Activated gamma-delta T cell treated with Interleukin-2 at 50 U/mL for 16 hours (primary cell): Measurements from ENCODE around the gene FGF22.

ENCODE experiments used
- DNase-seq: peaks from one replicate; pipeline ENCODE4 v3.0.0-alpha.2; 2020

The FGF22 gene

DNA sequence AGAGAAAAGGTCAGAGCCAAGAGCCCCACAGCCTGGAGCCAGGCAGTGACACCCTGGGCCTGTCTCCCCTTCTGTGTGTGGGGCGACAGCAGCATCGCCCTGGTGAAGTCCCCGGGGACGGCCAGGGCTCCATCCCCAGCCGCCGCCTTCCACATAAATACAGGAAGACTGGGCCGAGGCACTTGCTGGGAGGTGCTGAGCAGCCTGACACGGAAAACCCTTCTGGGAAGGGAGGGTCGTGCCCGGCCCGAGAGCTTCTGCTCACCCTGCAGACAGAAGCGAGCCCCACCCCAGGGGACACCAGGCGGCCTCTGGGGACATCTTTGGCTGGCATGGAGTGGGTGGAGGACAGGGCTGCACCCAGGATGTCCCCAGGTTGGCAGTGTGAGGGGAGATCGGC, 5.1 kb downstream of the FGF22 start:
- no peak for DNase-seq

DNA sequence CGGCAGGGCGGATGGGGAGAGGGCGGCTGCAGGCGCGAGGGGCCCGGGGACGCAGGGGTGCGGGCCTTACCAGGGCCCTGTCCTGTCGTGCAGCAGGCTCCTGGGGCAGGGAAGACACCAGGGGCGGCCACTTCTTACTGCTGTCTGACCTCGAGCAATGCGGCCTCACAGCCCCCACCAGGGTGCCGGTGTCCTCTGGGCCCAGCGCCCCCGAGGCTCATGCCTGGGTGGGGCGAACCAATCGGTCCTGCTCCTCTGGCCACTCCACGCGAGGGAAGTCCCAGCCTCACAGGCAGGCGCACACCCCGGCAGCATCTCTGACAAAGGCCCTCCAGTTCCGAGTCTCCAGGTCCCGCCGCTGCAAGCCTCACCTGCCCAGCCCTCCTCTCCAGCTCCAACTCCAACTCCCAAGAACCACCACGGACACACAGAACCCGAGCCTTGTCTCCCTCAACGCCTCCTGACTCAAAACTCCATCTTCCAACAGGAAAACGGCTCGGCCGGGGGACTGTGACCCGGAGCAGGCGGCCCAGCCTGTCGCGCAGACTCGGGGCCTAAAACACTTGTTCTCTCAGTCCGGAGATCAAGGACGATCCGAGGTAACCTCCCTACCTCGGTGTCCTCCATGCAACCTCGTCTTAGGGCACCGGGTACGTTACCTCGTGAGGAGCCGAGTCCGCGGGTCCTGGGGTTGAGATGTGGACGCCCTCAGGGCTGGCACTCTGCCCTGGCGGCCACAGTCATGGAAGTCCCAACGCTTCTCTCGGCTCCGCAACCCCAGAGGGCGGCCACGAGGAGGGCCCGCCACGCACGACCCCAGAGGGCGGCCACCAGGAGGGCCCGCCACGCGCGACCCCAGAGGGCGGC, 6.5 kb downstream of the FGF22 start:
- DNase-seq, result no peak

DNA sequence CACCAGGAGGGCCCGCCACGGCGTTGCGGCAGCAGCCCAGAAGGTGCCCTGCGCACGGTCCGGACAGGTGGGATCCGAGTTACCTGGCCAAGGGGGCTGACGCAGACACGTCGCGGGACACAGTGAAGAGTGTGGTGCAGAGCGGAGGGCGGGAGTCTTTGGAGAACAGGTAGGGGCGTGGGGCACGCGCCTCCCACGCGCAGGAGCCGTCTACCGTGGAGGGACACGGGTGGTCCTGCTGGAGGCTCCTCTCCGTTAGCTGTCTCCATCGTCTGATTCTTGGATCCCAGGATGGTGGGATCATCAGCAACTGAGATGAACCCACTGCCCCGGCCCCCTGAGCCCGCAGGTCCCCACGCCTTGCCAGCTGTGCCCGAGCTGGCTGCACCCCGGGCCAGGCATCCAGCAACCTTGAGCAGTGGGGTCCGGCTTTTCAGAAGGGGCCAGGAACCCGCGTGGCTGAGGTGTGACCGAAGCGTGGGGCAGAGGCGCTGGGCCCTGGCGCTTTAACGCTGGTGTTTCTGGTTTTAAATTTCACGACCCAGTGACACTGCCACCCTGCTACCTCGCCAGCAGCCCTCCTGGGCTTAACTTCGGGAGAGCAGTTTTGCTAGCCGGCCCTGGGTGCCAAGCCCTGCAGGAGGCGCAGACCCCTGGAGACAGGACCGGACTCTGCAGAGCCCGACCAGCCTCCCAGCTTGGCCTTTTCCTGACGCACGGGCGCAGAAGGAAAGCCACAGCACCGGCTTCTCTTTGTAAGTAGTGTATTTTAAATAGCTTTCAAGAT, 7.3 kb downstream of the FGF22 start:
- no peak for DNase-seq

DNA sequence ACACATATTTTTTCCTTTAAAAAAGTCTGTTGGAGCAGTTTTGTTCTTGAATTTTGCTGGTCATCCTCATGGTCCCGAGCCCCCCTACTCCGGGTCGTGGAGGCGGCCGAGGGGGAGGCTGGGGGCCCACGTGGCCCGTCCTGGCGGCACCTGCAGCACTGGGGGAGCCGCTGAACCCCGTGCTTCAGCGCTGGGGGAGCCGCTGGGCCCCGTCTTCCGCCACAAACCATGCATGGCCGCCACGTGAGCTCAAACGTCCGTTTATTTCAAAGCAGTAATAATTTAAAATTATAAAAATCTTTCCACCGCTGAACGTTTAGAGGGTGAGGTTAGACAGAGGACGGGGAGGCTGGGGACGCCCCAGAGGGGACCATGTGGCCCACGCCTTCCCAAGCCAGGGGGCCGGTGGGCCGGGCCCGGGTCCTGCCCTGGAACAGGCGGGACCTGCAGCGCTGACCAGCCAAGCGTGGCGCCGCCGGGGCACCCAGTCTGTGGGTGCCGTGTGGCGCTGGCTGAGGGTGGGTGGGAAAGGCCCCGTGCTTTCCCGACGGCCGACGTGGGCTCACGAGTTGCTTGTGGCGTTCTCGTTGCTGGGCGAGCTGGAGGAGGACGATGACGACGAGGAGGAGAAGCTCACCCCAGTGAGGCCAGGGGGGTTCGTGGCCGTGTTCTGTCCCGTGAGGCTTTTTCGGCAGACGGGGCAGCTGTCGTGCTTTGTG, 8.0 kb downstream of the FGF22 start:
- no peak for DNase-seq

DNA sequence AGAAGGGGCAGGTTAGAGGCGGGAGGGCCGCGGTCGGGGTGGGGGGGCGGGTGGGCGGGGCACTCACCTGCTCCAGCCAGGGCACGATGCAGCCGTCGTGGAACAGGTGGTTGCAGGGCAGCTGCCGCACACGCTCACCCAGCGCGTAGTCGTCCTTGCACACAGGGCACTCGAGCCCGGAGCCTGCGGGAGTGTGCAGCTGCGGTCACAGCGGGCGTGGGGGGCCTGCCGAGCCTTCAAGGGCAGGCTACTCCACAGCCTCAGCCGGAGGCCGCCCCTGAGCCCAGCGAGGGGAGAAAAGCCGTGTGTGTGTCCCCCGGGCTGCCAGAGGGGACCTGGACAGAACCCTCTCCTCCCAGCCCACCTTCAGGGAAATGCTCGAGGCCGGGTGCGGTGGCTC, 8.6 kb downstream of the FGF22 start:
- DNase-seq, result no peak

DNA sequence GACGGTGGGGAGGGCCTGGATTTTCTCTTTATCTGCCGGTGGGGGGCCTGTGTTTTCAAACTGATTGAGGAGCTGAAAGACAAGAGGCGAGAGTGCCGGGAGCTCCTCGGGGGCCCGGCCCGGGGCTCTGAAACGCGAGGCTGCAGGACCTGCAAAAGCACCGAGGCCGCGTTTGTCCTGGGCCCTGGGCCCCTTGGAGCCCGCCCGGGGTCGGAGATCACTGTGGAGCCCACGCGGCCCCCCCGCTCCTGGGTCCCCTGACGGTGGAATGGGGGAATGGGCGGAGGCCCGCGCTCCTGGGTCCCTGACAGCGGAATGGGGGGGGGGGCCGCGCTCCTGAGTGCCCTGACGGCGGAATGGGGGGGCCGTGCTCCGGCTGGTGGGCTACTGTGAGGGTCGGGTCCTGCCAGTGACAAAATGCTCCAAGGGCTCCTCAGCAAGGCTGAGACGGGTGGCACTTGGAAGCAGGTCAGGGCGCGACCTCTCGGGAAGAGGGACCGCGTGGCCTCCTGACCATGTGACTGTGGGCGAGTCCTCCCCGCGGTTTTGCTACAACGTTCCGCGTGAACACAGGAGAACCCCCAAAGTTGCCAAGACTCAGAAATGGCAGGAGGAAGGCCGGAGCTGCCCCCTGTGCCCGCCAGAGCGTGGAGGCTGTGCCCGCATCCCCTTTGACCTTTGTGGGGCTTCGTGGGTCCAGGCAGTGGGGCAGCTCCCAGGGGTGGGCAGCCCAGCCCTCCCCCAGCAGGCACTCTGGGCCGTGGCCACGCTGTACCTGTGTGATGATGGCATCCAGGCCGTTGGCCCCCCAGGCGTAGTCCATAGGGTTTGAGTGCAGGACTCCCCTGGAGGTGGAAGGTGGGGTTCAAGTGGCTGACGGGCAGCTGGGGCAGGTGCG, 9.5 kb downstream of the FGF22 start:
- DNase-seq, result no peak

DNA sequence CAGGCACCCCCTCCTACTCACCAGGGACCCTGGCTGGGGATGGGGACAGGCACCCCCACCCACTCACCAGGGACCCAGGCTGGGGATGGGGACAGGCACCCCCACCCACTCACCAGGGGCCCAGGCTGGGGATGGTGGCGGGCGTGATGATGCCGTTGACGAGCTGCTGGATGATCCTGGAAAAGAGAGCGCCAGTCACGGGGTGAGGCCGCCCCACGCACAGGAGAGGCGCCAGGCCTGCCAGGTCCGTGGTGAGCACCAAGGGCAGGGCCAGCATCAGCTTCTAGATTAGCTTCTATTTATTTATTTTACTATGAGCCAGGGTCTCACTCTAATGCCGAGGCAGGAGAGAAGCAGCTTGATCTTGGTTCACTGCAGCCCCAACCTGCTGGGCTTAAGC, 10.4 kb downstream of the FGF22 start:
- no peak for DNase-seq

DNA sequence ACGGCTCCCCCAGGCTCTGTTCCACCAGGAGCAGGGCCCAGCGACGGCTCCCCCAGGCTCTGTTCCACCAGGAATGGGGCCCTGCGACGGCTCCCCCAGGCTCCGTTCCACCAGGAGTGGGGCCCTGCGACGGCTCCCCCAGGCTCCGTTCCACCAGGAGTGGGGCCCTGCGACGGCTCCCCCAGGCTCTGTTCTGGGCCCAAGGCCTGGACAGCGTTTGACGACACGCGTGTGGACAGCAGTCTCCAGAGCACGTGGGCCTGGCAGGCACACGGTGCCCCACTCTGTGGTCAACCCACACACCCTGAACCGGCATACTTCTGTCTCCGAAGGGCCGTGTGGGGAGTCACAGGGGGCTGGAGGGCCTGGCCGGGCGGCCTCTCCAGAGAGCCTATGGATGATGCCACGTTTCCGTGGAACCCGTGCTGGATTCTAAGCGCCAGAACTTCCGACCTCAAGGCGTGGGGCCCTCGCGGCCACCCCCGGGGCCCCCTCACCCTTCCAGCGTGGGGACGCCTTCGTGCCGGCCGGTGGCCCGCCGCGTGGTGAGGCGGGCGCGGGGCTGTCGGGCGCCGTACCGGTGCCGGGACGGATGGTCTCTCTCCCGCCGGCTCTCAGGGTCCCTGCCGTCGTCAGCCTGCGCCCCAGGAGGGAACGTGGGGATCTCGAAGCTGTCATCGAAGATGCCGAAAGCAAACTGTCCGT, 11.6 kb downstream of the FGF22 start:
- DNase-seq, result no peak

DNA sequence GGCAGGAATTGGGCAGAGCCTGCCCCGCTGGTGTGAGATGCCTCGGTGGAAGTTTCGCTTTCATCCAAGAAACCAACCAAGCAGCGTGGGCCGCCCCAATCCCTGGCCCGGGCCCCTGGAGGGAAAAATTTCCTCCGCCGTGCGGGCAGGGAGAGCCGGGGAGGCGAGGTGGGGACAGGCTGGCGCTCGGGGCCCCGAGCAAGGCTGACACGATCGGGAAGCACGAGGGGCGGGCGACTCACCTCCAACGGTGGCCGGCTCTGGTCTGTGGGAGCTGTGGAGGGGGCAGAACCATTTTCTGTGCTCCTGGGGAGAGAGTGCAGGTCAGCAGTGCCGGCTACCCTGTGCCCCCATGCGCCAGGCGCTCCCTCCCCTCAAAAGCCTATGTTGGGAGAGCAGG, 12.3 kb downstream of the FGF22 start:
- DNase-seq, result no peak

DNA sequence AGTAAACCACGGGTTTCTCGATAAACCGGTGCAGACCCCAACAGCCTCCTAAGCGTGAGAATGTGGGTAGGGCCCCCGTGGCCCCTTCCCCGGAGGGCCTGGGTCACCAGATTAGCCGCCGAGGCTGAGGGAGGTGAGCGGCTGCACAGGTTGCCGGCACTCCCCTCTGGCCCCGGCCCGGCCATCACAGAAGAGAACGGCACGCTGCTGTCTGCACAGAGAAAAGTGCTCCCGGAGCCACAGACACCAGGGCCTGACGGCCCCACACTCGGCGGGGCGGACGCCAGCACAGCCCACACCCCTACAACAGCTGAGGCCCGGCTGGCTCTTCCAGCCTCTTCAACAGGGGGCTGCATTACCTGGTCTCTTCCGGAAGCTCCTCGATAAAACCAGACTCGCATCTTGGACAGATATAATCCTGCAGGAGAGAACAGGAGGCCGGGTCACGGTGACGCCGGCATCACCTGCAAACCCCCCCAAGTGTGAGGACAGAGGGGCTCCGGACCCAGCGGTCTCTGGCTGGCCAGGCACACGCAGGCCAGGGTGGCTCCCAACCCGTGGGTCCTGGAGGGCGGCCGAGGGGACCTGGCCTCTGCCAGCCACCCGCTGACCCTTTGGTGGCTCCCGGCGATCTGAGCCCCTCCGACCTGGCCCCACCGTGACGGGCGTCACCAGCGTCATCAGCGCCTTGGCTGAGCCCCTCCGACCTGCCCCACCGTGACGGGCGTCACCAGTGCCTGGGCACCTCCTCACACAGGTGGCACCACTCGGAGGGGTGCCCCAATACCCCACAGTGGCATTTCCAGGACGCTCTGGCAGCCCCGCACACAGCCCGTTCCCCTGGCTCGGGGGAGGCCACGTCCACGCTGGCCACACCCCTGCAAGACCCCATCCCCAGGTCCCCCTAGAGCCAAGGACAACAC, 13.0 kb downstream of the FGF22 start:
- DNase-seq, result no peak

DNA sequence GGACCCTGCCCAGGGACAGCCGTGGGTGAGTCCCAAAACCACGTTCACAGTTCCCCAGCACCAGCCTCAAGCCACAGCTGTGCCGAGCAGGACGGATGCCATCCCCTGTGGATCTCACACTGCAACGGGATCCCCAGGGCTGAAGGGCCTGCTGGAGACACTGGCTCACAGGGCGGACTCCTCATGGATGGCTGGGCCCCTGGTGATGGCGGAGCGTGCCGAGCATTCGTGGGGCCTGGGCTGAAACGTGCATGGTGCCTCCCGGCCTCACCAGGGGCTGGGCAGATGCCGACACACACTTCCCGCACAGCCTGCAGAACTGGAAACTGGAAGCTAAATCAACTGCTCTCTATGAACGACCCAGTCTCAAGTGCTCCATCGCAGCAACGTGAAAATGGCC, 13.7 kb downstream of the FGF22 start:
- DNase-seq, result no peak

DNA sequence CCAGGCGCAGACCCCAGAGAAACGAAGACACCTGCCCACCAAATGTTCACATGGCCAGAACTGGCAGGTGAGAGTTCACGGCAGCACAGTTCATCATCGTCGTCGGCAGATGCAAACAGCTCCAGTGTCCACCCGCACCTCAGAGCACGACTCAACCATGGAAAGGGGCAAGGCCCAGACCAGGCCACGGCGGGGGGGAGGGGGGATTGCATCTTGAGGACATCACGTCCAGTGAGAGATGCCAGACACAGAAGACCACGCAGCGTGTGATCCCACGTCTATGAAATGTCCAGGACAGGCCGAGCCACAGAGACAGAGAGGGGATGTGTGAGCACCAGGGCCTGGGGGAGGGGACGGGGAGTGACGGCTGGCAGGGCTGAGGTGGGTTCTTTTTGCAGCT, 16.0 kb downstream of the FGF22 start:
- DNase-seq, result no peak

DNA sequence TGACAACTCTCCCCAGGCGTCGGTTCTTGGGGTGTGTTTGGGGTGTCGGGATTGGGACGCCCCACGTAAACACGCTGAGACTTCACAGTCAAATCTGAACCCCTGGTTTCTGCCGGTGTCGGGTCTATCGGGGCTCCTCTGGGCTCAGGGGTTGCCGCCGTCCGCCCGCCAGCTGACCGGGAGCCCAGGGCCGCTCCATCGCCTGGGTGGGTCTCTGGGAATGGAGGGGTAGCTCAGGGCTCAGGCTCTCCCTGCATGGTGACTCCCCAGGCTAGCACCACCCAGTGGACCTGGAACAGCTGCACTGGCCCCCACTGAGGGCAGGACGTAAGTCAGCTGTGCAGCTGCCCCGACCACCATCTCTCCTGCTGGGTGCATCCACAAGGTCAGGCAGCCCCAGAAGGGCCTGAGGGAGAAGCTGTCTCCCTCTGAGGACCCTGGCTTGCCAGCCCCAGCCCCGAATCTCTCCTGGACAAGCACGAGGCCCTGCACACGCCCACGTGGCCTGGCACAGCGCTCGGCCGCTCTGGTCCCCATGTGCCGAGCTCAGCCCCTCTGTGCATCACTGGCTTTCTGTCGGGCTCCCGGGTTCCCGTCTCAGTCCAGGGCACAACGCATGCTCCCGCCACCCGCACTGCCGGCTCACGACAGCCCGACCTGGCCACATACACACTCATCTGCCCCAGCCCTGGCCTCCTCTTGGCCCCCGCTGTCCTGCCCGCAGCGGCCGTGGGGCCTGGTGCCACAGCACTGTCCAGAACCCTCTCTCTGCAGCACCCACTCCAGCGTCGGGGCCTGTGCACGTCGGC, 17.3 kb downstream of the FGF22 start:
- DNase-seq, result no peak

DNA sequence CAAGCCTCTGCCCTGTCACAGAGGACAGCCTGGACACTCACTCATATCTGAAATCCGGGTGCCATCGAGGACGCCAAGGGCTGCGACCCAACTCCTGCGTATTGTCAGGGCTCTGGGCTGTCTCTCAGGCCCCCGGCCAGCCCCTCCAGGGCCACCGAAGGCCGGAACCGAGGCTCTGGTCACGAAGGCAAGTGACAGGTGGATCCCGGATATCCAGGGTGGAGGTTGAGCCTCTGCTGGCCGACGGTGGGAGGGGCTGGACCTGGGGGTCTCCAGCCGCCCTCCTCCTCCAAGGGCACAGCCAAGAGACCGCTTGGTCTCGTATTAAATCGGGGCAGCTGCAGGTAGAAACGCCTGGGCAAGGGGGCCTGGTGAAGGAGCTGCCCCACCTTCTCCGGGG, 17.9 kb downstream of the FGF22 start:
- no peak for DNase-seq

DNA sequence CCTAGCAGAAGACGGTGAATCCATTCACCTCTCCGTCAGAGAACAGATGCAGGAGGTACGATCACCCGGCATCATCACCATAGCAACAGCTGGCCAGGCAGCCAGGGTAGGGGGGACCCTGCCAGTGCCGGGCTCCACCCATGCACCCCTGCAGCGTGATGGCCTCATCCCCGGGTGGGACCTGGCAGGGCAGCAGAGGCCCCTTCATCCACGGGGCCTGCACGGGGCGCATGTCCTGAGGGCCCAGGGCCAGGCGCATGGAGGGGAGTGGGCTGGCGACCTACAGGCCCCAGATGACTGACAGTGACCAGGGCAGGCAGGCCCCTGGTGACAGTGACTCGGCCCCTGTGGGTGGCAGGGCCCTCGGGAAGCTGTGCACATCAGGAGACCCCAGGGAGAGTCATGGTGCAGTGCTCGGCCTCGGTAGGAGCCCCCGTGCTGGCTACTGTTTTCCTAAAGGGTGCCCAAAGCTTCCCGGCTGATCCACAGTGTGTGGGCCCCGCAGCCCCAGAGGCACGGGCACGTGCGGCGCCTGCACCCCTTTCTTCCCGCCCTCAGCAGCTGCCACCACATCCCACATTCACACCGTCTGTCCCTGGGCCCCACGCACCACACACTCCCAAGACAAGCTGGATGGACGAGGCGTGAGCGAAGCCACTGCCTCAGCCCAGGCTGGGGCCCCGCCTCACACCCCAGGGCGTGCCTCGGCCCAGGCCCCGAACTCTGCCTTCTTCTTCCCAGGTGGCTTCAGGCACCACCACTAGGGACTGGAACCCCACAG, 18.6 kb downstream of the FGF22 start:
- DNase-seq, result no peak

DNA sequence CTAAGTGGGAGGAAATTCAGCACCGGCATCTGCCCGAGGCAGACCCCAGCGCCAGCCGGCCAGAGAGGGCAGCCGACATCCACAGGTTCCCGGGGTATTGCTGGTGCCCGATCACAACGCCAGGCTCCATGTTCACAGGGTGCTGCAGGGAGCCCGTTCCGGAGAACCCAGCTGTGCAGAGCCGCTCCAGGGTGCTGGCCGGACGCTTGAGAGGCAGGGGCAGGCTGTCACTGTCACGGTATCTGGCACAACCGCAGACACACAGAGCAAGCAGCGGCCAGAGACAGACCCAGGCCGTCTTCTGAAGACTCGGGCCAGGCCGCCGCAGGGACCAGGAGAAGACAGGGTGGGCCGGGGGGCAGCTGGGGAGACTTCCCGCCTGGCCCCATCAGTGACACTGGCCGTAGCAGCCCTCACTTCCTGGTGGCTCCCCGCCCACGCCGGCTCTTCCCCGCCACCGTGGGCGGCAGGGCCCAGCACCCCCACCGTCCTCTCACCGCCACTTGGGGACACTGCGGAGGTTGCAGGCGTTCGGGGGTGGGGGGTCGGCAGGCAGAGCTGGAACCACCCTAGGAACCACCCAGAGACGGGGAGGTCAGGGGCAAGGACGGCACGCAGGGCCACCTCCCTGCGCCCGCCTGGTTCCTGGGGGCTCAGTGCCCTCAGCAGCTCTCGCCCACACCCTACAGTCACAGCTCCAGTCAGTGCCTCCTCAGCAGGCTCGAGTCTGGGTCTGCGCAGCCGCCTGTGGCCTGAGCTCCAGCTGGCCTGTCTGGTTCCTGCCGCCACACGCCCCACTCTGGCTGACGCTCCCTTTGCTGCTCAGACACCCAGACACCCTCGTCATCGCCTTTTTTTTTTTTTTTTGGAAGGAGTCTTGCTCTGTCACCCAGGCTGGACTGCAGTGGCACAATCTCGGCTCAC, 19.5 kb downstream of the FGF22 start:
- DNase-seq, result peak; percentile 51

DNA sequence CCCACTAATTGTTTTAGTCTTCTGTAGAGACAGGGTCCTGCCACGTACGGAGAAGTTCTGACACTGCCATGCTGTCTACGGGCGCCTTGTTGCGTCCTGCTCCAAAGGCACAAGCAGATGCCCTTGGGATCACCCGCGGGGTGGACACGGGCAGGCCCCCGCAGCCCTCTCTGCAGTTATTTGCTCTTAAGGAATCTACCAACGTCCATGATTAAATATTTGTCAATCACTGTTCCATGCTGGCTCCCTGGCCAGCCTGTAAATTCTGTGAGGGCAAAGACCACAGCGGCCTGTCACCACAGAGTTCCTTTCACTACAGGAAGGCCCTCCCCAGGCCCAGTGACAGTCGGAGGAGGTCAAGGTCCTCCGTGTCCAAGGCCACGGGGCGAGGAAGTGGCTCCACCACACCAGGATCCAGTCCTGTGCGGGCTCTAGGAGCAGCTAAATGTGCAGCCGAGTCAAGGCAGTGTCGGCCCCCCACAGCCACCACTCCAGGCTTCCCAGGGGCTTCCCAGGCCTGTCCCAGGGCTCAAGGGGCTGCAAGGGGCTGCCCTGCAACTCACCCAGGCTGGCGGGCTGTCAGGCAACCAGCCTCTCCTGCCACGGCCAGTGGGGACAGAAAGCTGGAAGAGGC, 21.2 kb downstream of the FGF22 start:
- no peak for DNase-seq
